Left ventricle myocardium inferior (tissue), 1 donor: ENCODE results near the gene FAM184B. TPM values are rescaled to one million over a fixed set of nuclear protein-coding genes. Genes with fewer than 3 reads are reported as not detected.
"Not testable (repeated sequence)": the region's sequence is repeated elsewhere in the genome, so short reads cannot be mapped to it uniquely, and the experiment has no call there.

ENCODE experiments used
- DNase-seq: peaks from one replicate; pipeline ENCODE4 v3.0.0-alpha.2; 2020
- H3K27ac ChIP-seq: fragments of 200-600 bp; replicated peaks from 2 replicates; pipeline ENCODE4 v1.8.0; 2021
- H3K27me3 ChIP-seq: fragments of 200-600 bp; 2 replicates; pipeline ENCODE4 v1.8.0; 2021; ENCODE audit warnings: low read depth
- H3K36me3 ChIP-seq: fragments of 200-600 bp; 2 replicates; pipeline ENCODE4 v1.8.0; 2021
- H3K4me1 ChIP-seq: fragments of 200-600 bp; 2 replicates; pipeline ENCODE4 v1.8.0; 2021
- H3K4me3 ChIP-seq: fragments of 200-600 bp; 2 replicates; pipeline ENCODE4 v1.8.0; 2021; ENCODE audit warnings: mild to moderate bottlenecking, moderate library complexity
- H3K9me3 ChIP-seq: fragments of 200-600 bp; replicated peaks from 2 replicates; pipeline ENCODE4 v1.8.0; 2021
- CTCF ChIP-seq: fragments of 200-600 bp; IDR thresholded peaks from 2 replicates; pipeline ENCODE4 v1.8.0; 2021; ENCODE audit warnings: antibody characterized with exemption, mild to moderate bottlenecking, borderline replicate concordance
- intact Hi-C: fragments of 100-400 bp; cut with micrococcal nuclease; formaldehyde crosslinking; loops from one replicate; pipeline ENCODE4 v1.11.0; 2022
- total RNA-seq: library from RNA; stranded (reverse); fragmentation: NEBNext Ultra II Directional; extraction: Animal tissue kit (Norgen Biotek cat#: 25700); gene quantifications from one replicate; pipeline ENCODE4 v1.2.1, GENCODE V29; 2021
- donor health status: DM: no; HTN: yes; CAD: no; lungs with severe emphysema.

Gene FAM184B
- total RNA-seq, 1 donor from 2014 or later: not detected

GRCh38 chr4:17664755-17665154 is 116.7 kb downstream of the FAM184B start:
- TF ChIP-seq CTCF: no peak
- DNase-seq: no peak
- Histone ChIP-seq H3K4me3 (no peak overlapping the region), H3K27me3 (no peaks in the 10 kb centered on the region), H3K4me1 (no peaks in the 10 kb centered on the region), H3K9me3 (no peaks in the 10 kb centered on the region), H3K27ac (no peak overlapping the region), H3K36me3 (no peaks in the 10 kb centered on the region)
- intact Hi-C loops: no loop called here

DNA sequence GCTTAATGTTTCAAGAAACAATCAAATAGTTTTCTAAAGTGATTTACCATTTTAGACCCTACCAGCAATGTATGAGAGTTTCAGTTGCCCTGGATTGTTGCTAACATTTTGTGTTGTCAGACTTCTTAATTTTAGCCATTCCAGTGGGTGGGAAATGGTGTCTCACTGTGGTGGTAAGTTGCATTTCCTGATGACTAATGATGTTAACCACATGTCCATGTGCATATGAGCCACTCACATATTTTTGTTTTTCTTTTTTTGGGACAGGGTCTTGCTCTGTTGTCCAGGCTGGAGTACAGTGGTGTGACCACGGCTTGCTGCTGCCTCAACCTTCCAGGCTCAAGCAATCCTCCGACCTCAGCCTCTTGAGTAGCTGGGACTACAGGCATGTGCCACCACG is 118.7 kb downstream of the FAM184B start:
- Histone ChIP-seq H3K4me3 (no peak overlapping the region), H3K4me1 (no peaks in the 10 kb centered on the region), H3K9me3 (no peaks in the 10 kb centered on the region), H3K27ac (no peak overlapping the region), H3K36me3 (no peaks in the 10 kb centered on the region), H3K27me3 (peaks cover 15% of the 10 kb centered on the region)
- intact Hi-C loops: no loop called here
- DNase-seq: no peak
- TF ChIP-seq CTCF: no peak

DNA sequence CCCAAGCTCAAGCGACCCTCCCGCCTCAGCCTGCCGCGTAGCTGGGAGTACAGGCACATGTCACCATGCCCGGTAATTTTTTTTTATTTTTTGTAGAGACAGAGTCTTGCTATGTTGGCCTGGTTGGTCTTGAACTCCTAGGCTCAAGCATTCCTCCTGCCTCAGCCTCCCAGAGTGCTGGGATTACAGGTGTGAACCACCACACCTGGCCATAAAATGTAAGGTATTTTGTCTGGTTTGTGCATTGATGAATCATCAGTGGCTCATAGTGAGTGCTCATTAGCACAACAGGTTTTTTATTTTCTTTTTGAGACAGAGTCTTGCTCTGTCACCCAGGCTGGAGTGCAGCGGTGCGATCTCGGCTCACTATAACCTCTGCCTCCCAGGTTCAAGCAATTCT is 122.2 kb downstream of the FAM184B start:
- H3K27ac ChIP-seq, DNase-seq, H3K36me3 ChIP-seq, H3K4me3 ChIP-seq, H3K9me3 ChIP-seq, H3K4me1 ChIP-seq, intact Hi-C loops: not testable (repeated sequence)
- peaks cover 15% of the 10 kb centered on the region for H3K27me3 ChIP-seq

- H3K4me3 ChIP-seq: no peak overlapping the region
- intact Hi-C loops: no loop called here
- no peaks in the 10 kb centered on the region for H3K9me3 ChIP-seq
- peaks cover 15% of the 10 kb centered on the region for H3K27me3 ChIP-seq
- H3K4me1 ChIP-seq: no peaks in the 10 kb centered on the region
- H3K36me3 ChIP-seq: no peaks in the 10 kb centered on the region
- DNase-seq: no peak
- no peak overlapping the region for H3K27ac ChIP-seq
- no peak for TF ChIP-seq CTCF
Measured at GRCh38 chr4:17657849-17658248, 123.6 kb downstream of the FAM184B start.

DNA sequence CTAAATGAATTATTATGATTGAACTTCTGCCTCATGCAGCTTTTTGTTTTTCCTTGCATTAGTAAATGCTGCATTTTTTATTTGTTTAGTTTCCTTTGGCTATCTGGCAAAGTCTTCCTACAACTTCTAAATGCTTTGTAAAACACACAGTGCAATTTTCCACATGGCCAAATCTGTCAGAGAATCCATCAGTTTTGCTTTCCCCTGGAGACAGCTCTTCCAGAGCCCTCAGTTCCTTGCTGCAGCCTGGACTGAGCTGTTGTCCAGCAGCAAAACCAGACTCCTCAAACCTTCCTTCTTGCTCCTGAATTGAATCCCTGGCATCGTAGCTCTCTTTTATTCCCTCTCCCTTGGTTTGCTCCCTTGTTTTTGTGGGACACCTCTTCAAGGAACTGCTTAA is 124.3 kb downstream of the FAM184B start:
- H3K4me1 ChIP-seq: no peaks in the 10 kb centered on the region
- intact Hi-C loops: no loop called here
- no peak for DNase-seq
- H3K36me3 ChIP-seq: no peaks in the 10 kb centered on the region
- H3K9me3 ChIP-seq: no peaks in the 10 kb centered on the region
- H3K27ac ChIP-seq: no peak overlapping the region
- no peak for TF ChIP-seq CTCF
- no peak overlapping the region for H3K4me3 ChIP-seq
- peaks cover 15% of the 10 kb centered on the region for H3K27me3 ChIP-seq

DNA sequence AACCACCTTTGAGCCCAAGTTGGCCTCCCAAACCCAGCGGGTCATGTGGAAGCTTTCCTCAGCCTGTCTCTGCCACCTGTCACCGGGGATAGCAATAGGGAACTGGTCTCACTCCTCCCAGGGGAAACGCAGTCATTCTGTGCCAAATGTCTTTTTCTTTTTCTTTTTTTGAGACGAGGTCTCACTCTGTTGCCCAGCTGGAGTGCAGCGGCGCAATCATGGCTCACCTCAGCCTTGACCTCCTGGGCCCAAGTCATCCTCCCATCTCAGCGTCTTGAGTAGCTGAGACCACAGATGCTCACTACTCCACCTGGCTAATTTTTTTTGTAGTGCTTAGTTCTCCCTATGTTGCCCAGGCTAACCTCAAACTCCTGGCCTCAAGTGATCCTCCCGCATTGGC is 126.7 kb downstream of the FAM184B start:
- intact Hi-C loops: no loop called here
- no peak for DNase-seq
- Histone ChIP-seq H3K27ac (no peak overlapping the region), H3K4me1 (no peaks in the 10 kb centered on the region), H3K27me3 (peaks cover 15% of the 10 kb centered on the region), H3K4me3 (no peak overlapping the region), H3K36me3 (no peaks in the 10 kb centered on the region), H3K9me3 (no peaks in the 10 kb centered on the region)
- no peak for TF ChIP-seq CTCF
